K562 (cell line): ENCODE results near the gene SEMA3F. TPM values are rescaled to one million over a fixed set of nuclear protein-coding genes. Genes with fewer than 3 reads are reported as not detected.

Experiments used
- ARID1B ChIP-seq: fragments of 450-650 bp; IDR thresholded peaks from 2 replicates; pipeline ENCODE4 v1.6.1; 2016; ENCODE audit warnings: antibody characterized with exemption, mild to moderate bottlenecking, inconsistent platforms
- ELF1 ChIP-seq: fragments of 200-800 bp; sonication (Bioruptor generic); IDR thresholded peaks from 2 replicates; pipeline ENCODE4 v1.6.1; 2016; ENCODE audit warnings: missing genetic modification characterization, missing compliant biosample characterization
- ETV1 ChIP-seq: fragments of 450-650 bp; conservative IDR thresholded peaks from 2 replicates; pipeline ENCODE4 v1.6.1; 2016; ENCODE audit warnings: missing genetic modification characterization, control low read depth, low read depth, missing compliant biosample characterization
- FIP1L1 ChIP-seq: fragments of 200-400 bp; formaldehyde crosslinking; IDR thresholded peaks from 2 replicates; pipeline ENCODE4 v1.6.1; 2018; ENCODE audit warnings: mild to moderate bottlenecking, low read depth, low read length; ENCODE audit not compliant: poor library complexity, severe bottlenecking
- GABPA ChIP-seq: fragments of 200-800 bp; sonication (Bioruptor generic); conservative IDR thresholded peaks from 2 replicates; pipeline ENCODE4 v1.6.1; 2016; ENCODE audit warnings: low read depth, missing genetic modification characterization, missing compliant biosample characterization
- KDM4B ChIP-seq, 2 experiments: fragments of 450-650 bp in 1 of 2; sonication (generic) in 1 of 2; IDR thresholded peaks; 2 replicates each; pipeline ENCODE4 v1.6.1; 2016 to 2017; ENCODE audit warnings: borderline replicate concordance in 2 of 2, antibody characterized with exemption in 1 of 2, low read depth in 1 of 2, mild to moderate bottlenecking in 1 of 2
- MED1 ChIP-seq: sonication (generic); formaldehyde crosslinking; IDR thresholded peaks from 2 replicates; pipeline ENCODE4 v1.8.1; 2023; ENCODE audit warnings: missing genetic modification reagents, borderline replicate concordance
- MTA3 ChIP-seq: fragments of 450-650 bp; formaldehyde crosslinking; IDR thresholded peaks from 2 replicates; pipeline ENCODE4 v1.6.1; 2017; ENCODE audit warnings: mild to moderate bottlenecking, borderline replicate concordance
- PCBP2 ChIP-seq: fragments of 200-400 bp; formaldehyde crosslinking; IDR thresholded peaks from 2 replicates; pipeline ENCODE4 v1.6.1; 2018; ENCODE audit warnings: low read length, low read depth, mild to moderate bottlenecking, moderate library complexity; ENCODE audit not compliant: poor library complexity, severe bottlenecking
- PHF8 ChIP-seq: fragments of 200-600 bp; sonication (generic); IDR thresholded peaks from 2 replicates; pipeline ENCODE4 v1.6.1; 2012; ENCODE audit warnings: mixed run types, mild to moderate bottlenecking, inconsistent platforms, low read length, moderate library complexity, borderline replicate concordance
- RAD21 ChIP-seq, 2 experiments: fragments of 250-450 bp in 1 of 2; fragments of 450-650 bp in 1 of 2; sonication (Bioruptor Pico) in 1 of 2; formaldehyde crosslinking in 1 of 2; IDR thresholded peaks in 1 of 2; conservative IDR thresholded peaks in 1 of 2; 2 replicates each; pipeline versions ENCODE4 v1.4.0 to v1.8.0; 2020 to 2022; ENCODE audit warnings: mild to moderate bottlenecking in 2 of 2, moderate library complexity in 1 of 2
- RFX7 ChIP-seq: fragments of 250-450 bp; sonication (Bioruptor Pico); IDR thresholded peaks from 2 replicates; pipeline ENCODE4 v1.5.1; 2021; ENCODE audit warnings: mild to moderate bottlenecking
- TAF7 ChIP-seq: fragments of 450-650 bp; IDR thresholded peaks from 2 replicates; pipeline ENCODE4 v1.6.1; 2016; ENCODE audit warnings: missing genetic modification characterization, missing compliant biosample characterization
- TCF7 ChIP-seq: sonication (generic); IDR thresholded peaks from 2 replicates; pipeline ENCODE4 v1.6.1; 2016; ENCODE audit warnings: antibody characterized with exemption, borderline replicate concordance
- ZFX ChIP-seq: sonication (generic); formaldehyde crosslinking; IDR thresholded peaks from 2 replicates; pipeline ENCODE4 v1.8.0; 2022; ENCODE audit warnings: mild to moderate bottlenecking, missing genetic modification reagents, moderate library complexity
- ZNF165 ChIP-seq: fragments of 250-450 bp; sonication (Bioruptor Pico); IDR thresholded peaks from 2 replicates; pipeline ENCODE4 v1.4.0; 2020; ENCODE audit warnings: borderline replicate concordance
- ZNF175 ChIP-seq: fragments of 200-800 bp; sonication (Bioruptor generic); IDR thresholded peaks from 2 replicates; pipeline ENCODE4 v1.6.1; 2016; ENCODE audit warnings: low read depth, mild to moderate bottlenecking, missing genetic modification characterization, missing compliant biosample characterization
- ZNF253 ChIP-seq: fragments of 250-450 bp; sonication (Bioruptor Pico); conservative IDR thresholded peaks from 2 replicates; pipeline ENCODE4 v1.6.1; 2021; ENCODE audit warnings: mild to moderate bottlenecking
- ZNF766 ChIP-seq: fragments of 200-800 bp; sonication (Bioruptor generic); conservative IDR thresholded peaks from 2 replicates; pipeline ENCODE4 v1.6.1; 2016; ENCODE audit warnings: missing genetic modification characterization, missing compliant biosample characterization
- polyA plus RNA-seq, 8 experiments: library from polyadenylated mRNA; depleted of rRNA in 4 of 8; stranded (reverse) in 5 of 8; unstranded in 3 of 8; fragments of >200 nt; fragmentation: Nextera tagmentation in 2 of 8; fragmentation: Illumina TruSeq in 1 of 8; extraction: Ambion mirVana in 2 of 8; extraction: Trizol in 1 of 8; gene quantifications; 2 replicates each; pipeline versions ENCODE4 v1.2.1 to v1.2.3, GENCODE V29; 2011 to 2014; ENCODE audit warnings: inconsistent platforms in 1 of 8, missing spikeins in 1 of 8
- total RNA-seq, 7 experiments: library from RNA; depleted of rRNA in 6 of 7; stranded (reverse); fragments of >200 nt in 6 of 7; fragmentation: Illumina TruSeq in 2 of 7; extraction: Trizol in 2 of 7; gene quantifications; 2 replicates each; pipeline versions ENCODE4 v1.2.1 to v1.2.3, GENCODE V29; 2011 to 2021; ENCODE audit warnings: low replicate concordance in 1 of 7
- TF ChIP-seq, protein P1 (sequence below): sonication (generic); formaldehyde crosslinking; IDR thresholded peaks from 2 replicates; pipeline ENCODE4 v1.9.0; 2022; ENCODE audit warnings: mild to moderate bottlenecking, missing genetic modification reagents
- TF ChIP-seq, protein P2 (sequence below): fragments of 250-450 bp; sonication (Bioruptor Pico); IDR thresholded peaks from 2 replicates; pipeline ENCODE4 v1.4.0; 2020; ENCODE audit warnings: mild to moderate bottlenecking, moderate library complexity

SEMA3F gene
- total and polyA plus RNA-seq, 9 of the 15 experiments (the other 6 are each of a cell fraction or from before 2014, with no cell fraction given), result 0.58 to 3.0 (median 2.0) TPM; not detected in 2

DNA sequence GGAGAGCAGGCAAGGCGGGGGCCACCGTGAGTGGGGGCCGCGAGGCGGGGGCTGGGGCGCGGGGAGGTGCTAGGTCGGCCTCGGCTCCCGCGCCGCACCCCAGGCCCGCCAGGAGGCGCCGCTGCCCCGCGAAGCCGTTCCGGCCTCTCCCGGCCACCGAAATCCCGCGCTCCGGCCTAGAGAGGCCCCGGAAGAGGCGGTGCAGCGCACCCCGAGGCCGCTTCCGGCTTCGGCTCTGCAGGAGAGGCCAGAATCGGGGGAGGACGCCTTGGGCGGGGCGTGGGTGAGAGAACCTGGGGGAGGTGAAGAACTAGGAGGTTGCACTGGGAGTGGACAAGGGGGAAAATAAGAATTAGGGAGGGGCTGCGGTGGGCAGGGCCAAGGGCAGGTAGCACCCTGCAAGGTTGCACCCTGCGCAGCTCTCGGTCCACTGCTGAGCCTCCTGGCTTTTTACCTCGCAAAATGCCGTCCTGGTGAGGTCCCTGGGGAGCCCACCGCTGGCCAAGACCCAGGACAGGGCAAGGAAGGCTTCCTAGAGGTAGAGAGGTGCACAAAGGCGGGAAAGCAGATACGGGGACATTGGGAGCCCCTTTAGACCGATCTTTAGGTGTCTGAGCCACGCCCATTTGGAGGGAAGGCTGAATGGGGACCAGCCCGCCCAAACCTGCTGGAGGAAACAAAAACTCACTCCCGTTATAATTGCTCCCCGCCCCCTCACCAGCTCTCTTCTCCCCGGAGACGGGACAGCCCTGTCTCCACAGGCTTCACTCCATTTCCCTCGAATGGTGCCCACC lies 72.5 kb downstream of the SEMA3F start (continued):
- TF ChIP-seq, protein P1, sequence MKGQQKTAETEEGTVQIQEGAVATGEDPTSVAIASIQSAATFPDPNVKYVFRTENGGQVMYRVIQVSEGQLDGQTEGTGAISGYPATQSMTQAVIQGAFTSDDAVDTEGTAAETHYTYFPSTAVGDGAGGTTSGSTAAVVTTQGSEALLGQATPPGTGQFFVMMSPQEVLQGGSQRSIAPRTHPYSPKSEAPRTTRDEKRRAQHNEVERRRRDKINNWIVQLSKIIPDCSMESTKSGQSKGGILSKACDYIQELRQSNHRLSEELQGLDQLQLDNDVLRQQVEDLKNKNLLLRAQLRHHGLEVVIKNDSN, result no peak
- TF ChIP-seq RAD21 (CRISPR knock-in tag; conservative IDR thresholded peaks at IDR 0.05 in 1 of 2, IDR thresholded peaks at IDR 0.05 in 1 of 2), result peak; percentile 96 to 97
- TF ChIP-seq FIP1L1, result peak; percentile 56
- no peak for TF ChIP-seq ZNF175 (CRISPR knock-in tag)
- TF ChIP-seq, protein P2, sequence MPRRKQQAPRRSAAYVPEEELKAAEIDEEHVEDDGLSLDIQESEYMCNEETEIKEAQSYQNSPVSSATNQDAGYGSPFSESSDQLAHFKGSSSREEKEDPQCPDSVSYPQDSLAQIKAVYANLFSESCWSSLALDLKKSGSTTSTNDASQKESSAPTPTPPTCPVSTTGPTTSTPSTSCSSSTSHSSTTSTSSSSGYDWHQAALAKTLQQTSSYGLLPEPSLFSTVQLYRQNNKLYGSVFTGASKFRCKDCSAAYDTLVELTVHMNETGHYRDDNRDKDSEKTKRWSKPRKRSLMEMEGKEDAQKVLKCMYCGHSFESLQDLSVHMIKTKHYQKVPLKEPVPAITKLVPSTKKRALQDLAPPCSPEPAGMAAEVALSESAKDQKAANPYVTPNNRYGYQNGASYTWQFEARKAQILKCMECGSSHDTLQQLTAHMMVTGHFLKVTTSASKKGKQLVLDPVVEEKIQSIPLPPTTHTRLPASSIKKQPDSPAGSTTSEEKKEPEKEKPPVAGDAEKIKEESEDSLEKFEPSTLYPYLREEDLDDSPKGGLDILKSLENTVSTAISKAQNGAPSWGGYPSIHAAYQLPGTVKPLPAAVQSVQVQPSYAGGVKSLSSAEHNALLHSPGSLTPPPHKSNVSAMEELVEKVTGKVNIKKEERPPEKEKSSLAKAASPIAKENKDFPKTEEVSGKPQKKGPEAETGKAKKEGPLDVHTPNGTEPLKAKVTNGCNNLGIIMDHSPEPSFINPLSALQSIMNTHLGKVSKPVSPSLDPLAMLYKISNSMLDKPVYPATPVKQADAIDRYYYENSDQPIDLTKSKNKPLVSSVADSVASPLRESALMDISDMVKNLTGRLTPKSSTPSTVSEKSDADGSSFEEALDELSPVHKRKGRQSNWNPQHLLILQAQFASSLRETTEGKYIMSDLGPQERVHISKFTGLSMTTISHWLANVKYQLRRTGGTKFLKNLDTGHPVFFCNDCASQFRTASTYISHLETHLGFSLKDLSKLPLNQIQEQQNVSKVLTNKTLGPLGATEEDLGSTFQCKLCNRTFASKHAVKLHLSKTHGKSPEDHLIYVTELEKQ (CRISPR knock-in tag), result no peak
- peak; percentile 98 for TF ChIP-seq GABPA
- TF ChIP-seq ETV1 (tag), result peak; percentile 87
- TF ChIP-seq TAF7 (tag), result 0 out of 2 replicates have a peak, but pooled peaks have one; percentile 13
- TF ChIP-seq TCF7, result 0 out of 2 replicates have a peak, but pooled peaks have one; percentile 41
- TF ChIP-seq RFX7 (CRISPR knock-in tag), result no peak
- no peak for TF ChIP-seq ZNF253 (CRISPR knock-in tag)
- TF ChIP-seq ZFX, result peak; percentile 47; the same call in 1 of the 2 replicates
- peak in 1 of 2 experiments; percentile 80; a peak in 1 of 4 replicates for TF ChIP-seq KDM4B (IDR thresholded peaks at IDR 0.05; ENCODE audit: borderline replicate concordance in 2 of 2, low read depth in 1 of 2)
- TF ChIP-seq ARID1B, result 0 out of 2 replicates have a peak, but pooled peaks have one; percentile 9
- TF ChIP-seq MTA3, result 0 out of 2 replicates have a peak, but pooled peaks have one; percentile 14
- no peak for TF ChIP-seq PCBP2
- TF ChIP-seq MED1 (CRISPR knock-in tag), result no peak
- TF ChIP-seq ZNF165 (CRISPR knock-in tag), result no peak
- peak; percentile 55; the same call in 1 of the 2 replicates for TF ChIP-seq PHF8
- no peak for TF ChIP-seq ZNF766 (CRISPR knock-in tag)
- peak; percentile 96 for TF ChIP-seq ELF1
